ENCODE measurements around the gene GNE.

Gene GNE

DNA sequence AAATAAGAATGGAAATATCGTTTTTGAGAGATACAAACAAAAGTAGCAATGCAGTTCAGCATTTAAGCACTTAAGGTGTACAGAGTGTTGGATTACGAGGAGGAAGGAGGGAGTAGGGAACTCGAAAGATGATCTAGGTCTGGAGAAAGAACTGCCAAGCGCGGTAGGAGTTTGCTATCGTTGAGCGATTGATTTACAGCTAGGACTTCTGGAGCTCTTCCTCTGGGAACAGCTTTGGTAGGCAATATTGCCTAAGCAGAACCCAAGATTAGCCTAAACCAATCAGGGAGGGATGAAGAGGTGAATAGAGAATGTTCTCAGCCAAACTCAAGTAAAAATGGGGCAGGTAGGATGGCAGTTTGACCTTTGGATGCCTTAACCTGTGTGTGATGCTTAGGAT lies 66.6 kb downstream of the GNE start:
- TF ChIP-seq ZBTB7A (IDR thresholded peaks at IDR 0.05; ENCODE audit: low read depth), result no peak
- TF ChIP-seq TEAD4 (IDR thresholded peaks at IDR 0.05), result no peak
- no peak for TF ChIP-seq FOXM1 (IDR thresholded peaks at IDR 0.05; ENCODE audit: borderline replicate concordance, low read depth)
- no peak for TF ChIP-seq EP300 (IDR thresholded peaks at IDR 0.05; ENCODE audit: borderline replicate concordance)
- TF ChIP-seq CREB1 (IDR thresholded peaks at IDR 0.05; ENCODE audit: low read depth), result no peak

DNA sequence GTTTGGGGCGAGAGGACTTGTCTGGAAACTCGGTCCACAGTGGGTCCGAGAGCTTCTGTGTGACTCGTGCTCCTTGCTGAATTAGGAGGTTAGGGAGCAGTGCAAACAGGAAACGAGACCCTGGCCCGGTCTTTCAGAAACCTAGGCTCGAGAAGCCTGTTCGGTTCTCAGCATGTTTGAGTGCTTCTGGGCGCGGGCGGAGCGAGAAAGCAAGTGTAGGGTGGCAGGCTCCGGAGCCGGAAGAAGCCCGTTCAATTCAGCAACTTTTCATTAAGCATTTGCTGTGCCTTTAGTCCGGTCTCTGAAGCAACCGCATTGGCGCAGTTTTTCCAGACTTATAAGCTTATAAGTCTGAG lies 67.0 kb downstream of the GNE start:
- TF ChIP-seq YY1 (IDR thresholded peaks at IDR 0.05; ENCODE audit: low read depth), result no peak
- no peak; the same call in 1 of the 2 replicates for TF ChIP-seq TAF1 (IDR thresholded peaks at IDR 0.05; ENCODE audit: low read depth)
- no peak for TF ChIP-seq FOXM1 (IDR thresholded peaks at IDR 0.05; ENCODE audit: borderline replicate concordance, low read depth)
- TF ChIP-seq ZBTB7A (IDR thresholded peaks at IDR 0.05; ENCODE audit: low read depth), result no peak
- TF ChIP-seq EP300 (IDR thresholded peaks at IDR 0.05; ENCODE audit: borderline replicate concordance), result no peak
- no peak for TF ChIP-seq NFIC (IDR thresholded peaks at IDR 0.05)
- no peak for TF ChIP-seq TCF12 (IDR thresholded peaks at IDR 0.05; ENCODE audit: low read depth)
- TF ChIP-seq, protein P1, sequence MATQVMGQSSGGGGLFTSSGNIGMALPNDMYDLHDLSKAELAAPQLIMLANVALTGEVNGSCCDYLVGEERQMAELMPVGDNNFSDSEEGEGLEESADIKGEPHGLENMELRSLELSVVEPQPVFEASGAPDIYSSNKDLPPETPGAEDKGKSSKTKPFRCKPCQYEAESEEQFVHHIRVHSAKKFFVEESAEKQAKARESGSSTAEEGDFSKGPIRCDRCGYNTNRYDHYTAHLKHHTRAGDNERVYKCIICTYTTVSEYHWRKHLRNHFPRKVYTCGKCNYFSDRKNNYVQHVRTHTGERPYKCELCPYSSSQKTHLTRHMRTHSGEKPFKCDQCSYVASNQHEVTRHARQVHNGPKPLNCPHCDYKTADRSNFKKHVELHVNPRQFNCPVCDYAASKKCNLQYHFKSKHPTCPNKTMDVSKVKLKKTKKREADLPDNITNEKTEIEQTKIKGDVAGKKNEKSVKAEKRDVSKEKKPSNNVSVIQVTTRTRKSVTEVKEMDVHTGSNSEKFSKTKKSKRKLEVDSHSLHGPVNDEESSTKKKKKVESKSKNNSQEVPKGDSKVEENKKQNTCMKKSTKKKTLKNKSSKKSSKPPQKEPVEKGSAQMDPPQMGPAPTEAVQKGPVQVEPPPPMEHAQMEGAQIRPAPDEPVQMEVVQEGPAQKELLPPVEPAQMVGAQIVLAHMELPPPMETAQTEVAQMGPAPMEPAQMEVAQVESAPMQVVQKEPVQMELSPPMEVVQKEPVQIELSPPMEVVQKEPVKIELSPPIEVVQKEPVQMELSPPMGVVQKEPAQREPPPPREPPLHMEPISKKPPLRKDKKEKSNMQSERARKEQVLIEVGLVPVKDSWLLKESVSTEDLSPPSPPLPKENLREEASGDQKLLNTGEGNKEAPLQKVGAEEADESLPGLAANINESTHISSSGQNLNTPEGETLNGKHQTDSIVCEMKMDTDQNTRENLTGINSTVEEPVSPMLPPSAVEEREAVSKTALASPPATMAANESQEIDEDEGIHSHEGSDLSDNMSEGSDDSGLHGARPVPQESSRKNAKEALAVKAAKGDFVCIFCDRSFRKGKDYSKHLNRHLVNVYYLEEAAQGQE (IDR thresholded peaks at IDR 0.05; ENCODE audit: low read depth), result no peak
- TF ChIP-seq CREB1 (IDR thresholded peaks at IDR 0.05; ENCODE audit: low read depth), result no peak
- no peak for TF ChIP-seq RAD21 (IDR thresholded peaks at IDR 0.05; ENCODE audit: low read depth)
- TF ChIP-seq, protein P2, sequence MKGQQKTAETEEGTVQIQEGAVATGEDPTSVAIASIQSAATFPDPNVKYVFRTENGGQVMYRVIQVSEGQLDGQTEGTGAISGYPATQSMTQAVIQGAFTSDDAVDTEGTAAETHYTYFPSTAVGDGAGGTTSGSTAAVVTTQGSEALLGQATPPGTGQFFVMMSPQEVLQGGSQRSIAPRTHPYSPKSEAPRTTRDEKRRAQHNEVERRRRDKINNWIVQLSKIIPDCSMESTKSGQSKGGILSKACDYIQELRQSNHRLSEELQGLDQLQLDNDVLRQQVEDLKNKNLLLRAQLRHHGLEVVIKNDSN (IDR thresholded peaks at IDR 0.05), result no peak
- TF ChIP-seq, protein P3, sequence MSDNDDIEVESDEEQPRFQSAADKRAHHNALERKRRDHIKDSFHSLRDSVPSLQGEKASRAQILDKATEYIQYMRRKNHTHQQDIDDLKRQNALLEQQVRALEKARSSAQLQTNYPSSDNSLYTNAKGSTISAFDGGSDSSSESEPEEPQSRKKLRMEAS (IDR thresholded peaks at IDR 0.05), result no peak
- no peak for TF ChIP-seq TEAD4 (IDR thresholded peaks at IDR 0.05)
- TF ChIP-seq CEBPB (IDR thresholded peaks at IDR 0.05), result no peak
- no peak for TF ChIP-seq EGR1 (IDR thresholded peaks at IDR 0.05)

DNA sequence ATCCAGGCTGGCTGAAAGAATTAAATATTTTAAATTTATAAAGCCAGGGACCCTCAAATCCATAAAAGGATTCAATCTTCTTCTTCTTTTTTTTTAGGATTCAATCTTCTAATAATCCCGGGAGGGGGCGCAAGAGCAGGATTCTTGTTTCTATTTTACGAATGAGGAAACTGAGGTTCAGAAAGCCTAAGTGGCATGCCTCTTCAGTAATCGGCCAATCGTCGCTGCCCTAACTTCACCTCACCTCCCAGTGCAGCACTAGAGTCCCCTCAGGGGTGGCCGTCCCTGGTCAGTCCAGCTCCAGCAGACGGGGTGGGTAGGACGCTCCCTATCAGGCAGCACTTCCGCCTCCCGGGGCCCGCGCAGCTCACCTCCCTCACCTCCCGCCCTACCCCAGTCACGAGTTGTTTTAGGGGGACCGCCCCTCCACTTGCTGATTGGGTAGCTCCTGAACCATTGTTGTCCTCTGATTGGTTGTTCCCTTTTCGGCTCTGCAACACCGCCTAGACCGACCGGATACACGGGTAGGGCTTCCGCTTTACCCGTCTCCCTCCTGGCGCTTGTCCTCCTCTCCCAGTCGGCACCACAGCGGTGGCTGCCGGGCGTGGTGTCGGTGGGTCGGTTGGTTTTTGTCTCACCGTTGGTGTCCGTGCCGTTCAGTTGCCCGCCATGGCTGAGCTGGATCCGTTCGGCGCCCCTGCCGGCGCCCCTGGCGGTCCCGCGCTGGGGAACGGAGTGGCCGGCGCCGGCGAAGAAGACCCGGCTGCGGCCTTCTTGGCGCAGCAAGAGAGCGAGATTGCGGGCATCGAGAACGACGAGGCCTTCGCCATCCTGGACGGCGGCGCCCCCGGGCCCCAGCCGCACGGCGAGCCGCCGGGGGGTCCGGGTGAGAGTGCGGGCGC lies 67.6 kb downstream of the GNE start, which contains the start of gene CLTA:
TSS of gene CLTA (plus strand) at position 534 of the 902 bp plus-strand sequence. CDS start at position 670, 136 bp downstream.
- TF ChIP-seq ZBTB7A (IDR thresholded peaks at IDR 0.05; ENCODE audit: low read depth), result 0 out of 2 replicates have a peak, but pooled peaks have one; percentile 21
- TF ChIP-seq, protein P1 (IDR thresholded peaks at IDR 0.05; ENCODE audit: low read depth), result no peak
- no peak for TF ChIP-seq TEAD4 (IDR thresholded peaks at IDR 0.05)
- TF ChIP-seq, protein P3 (IDR thresholded peaks at IDR 0.05), result peak; percentile 75; the same call in 1 of the 2 replicates
- peak; percentile 95 for TF ChIP-seq TAF1 (IDR thresholded peaks at IDR 0.05; ENCODE audit: low read depth)
- no peak for TF ChIP-seq RAD21 (IDR thresholded peaks at IDR 0.05; ENCODE audit: low read depth)
- TF ChIP-seq, protein P2 (IDR thresholded peaks at IDR 0.05), result peak; percentile 87
- TF ChIP-seq YY1 (IDR thresholded peaks at IDR 0.05; ENCODE audit: low read depth), result no peak
- no peak for TF ChIP-seq CEBPB (IDR thresholded peaks at IDR 0.05)
- peak; percentile 36; the same call in 1 of the 2 replicates for TF ChIP-seq EP300 (IDR thresholded peaks at IDR 0.05; ENCODE audit: borderline replicate concordance)
- peak; percentile 46; the same call in 1 of the 2 replicates for TF ChIP-seq NFIC (IDR thresholded peaks at IDR 0.05)
- TF ChIP-seq FOXM1 (IDR thresholded peaks at IDR 0.05; ENCODE audit: borderline replicate concordance, low read depth), result peak; percentile 64; the same call in 1 of the 2 replicates
- TF ChIP-seq TCF12 (IDR thresholded peaks at IDR 0.05; ENCODE audit: low read depth), result peak; percentile 64
- TF ChIP-seq EGR1 (IDR thresholded peaks at IDR 0.05), result no peak
- TF ChIP-seq CREB1 (IDR thresholded peaks at IDR 0.05; ENCODE audit: low read depth), result no peak

DNA sequence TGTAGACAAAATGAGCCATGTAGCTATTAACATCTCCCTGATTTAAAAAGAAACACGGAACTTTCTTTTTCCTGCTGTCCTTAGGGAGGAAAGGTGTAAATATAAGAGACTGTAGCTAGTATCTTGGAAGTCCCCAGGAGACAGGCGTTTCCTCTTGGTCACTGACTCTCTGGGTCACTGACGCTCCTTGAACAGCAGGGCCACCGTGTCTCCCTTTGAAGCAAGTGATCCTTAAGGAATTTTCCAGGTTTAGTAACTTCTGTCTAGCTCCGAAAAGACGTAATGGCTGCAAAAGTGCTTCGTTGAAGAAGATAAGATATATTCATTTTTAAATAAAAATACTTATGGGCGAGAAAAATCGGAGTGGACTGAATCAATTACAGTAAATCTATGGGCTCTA lies 68.3 kb downstream of the GNE start:
- no peak for TF ChIP-seq NFIC (IDR thresholded peaks at IDR 0.05)
- TF ChIP-seq, protein P1 (IDR thresholded peaks at IDR 0.05; ENCODE audit: low read depth), result no peak
- TF ChIP-seq FOXM1 (IDR thresholded peaks at IDR 0.05; ENCODE audit: borderline replicate concordance, low read depth), result no peak
- TF ChIP-seq YY1 (IDR thresholded peaks at IDR 0.05; ENCODE audit: low read depth), result no peak
- no peak for TF ChIP-seq CREB1 (IDR thresholded peaks at IDR 0.05; ENCODE audit: low read depth)
- TF ChIP-seq ZBTB7A (IDR thresholded peaks at IDR 0.05; ENCODE audit: low read depth), result no peak
- TF ChIP-seq EP300 (IDR thresholded peaks at IDR 0.05; ENCODE audit: borderline replicate concordance), result no peak
